ENCODE measurements around the gene NKX1-2. TPM values are rescaled to one million over a fixed set of nuclear protein-coding genes. Genes with fewer than 3 reads are reported as not detected.

NKX1-2 gene
- polyA plus RNA-seq, 1 of the 3 experiments (the other 2 are of a cell fraction), result not detected

- H3K36me3 ChIP-seq (replicated peaks in 1 of 2; ENCODE audit: control insufficient read depth in 1 of 2, insufficient read depth in 2 of 2, low read length in 1 of 2), result no peaks in the 10 kb centered on the region
- no peak overlapping the region for H3K4me2 ChIP-seq
- no peak overlapping the region for H2AFZ ChIP-seq (ENCODE audit: low read depth)
- WGBS (ENCODE audit: low lambda C conversion rate), result 85% methylated on average over 4 of the region's 4 CpGs
- CTCF ChIA-PET, result interaction anchor here (0.7 kb wide), 1 partner anchor 1113 kb away, joined by 3 read pairs; no protein-coding TSS in a partner anchor
- H3K27ac ChIP-seq (ENCODE audit: low read depth in 2 of 2, low read length in 1 of 2), result no peak overlapping the region
- H3K27me3 ChIP-seq (ENCODE audit: insufficient read depth), result peaks cover 25% of the 10 kb centered on the region; the same call in 1 of the 2 replicates
- POLR2A ChIA-PET, result no interaction called here
- H3F3A ChIP-seq (replicated peaks; ENCODE audit: insufficient read depth), result no peaks in the 10 kb centered on the region
- no peaks in the 10 kb centered on the region for H3K79me2 ChIP-seq (ENCODE audit: insufficient read depth)
- no peak for TF ChIP-seq GATA2 (CRISPR knock-in tag; IDR thresholded peaks at IDR 0.05)
- TF ChIP-seq, protein P1, sequence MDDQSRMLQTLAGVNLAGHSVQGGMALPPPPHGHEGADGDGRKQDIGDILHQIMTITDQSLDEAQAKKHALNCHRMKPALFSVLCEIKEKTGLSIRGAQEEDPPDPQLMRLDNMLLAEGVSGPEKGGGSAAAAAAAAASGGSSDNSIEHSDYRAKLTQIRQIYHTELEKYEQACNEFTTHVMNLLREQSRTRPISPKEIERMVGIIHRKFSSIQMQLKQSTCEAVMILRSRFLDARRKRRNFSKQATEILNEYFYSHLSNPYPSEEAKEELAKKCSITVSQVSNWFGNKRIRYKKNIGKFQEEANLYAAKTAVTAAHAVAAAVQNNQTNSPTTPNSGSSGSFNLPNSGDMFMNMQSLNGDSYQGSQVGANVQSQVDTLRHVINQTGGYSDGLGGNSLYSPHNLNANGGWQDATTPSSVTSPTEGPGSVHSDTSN (IDR thresholded peaks at IDR 0.05), result no peak
- no peak for TF ChIP-seq SIN3A (IDR thresholded peaks at IDR 0.05; ENCODE audit: borderline replicate concordance, low read depth, low read length)
- no peak for TF ChIP-seq RFX5 (IDR thresholded peaks at IDR 0.05; ENCODE audit: low read length)
- TF ChIP-seq SMC3 (IDR thresholded peaks at IDR 0.05; ENCODE audit: low read depth, low read length), result no peak
- no peak for TF ChIP-seq FOSL2 (IDR thresholded peaks at IDR 0.05; ENCODE audit: borderline replicate concordance, low read depth)
- TF ChIP-seq YY1 (IDR thresholded peaks at IDR 0.05; ENCODE audit: low read depth), result no peak
- no peak for TF ChIP-seq FOXM1 (IDR thresholded peaks at IDR 0.05; ENCODE audit: low read depth)
- no peak for TF ChIP-seq CHD2 (IDR thresholded peaks at IDR 0.05; ENCODE audit: low read length, partially characterized antibody)
- no peaks in the 10 kb centered on the region for H3K4me1 ChIP-seq (ENCODE audit: control insufficient read depth in 1 of 2, insufficient read depth in 2 of 2, low read depth in 1 of 2, low read length in 1 of 2)
- no peak overlapping the region for H3K4me3 ChIP-seq (ENCODE audit: low read depth in 2 of 2, low read length in 1 of 2)
- H3K9ac ChIP-seq, result no peak overlapping the region
- H3K9me2 ChIP-seq, result no peaks in the 10 kb centered on the region
- no peaks in the 10 kb centered on the region for H4K20me1 ChIP-seq (ENCODE audit: insufficient read depth)
- DNase-seq, result no peak
- no peaks in the 10 kb centered on the region for H3K9me3 ChIP-seq
These were observed 19.8 kb downstream of the NKX1-2 start for GRCh38 chr10:124430077-124430476.

GRCh38 chr10:124429576-124429975 is 20.3 kb downstream of the NKX1-2 start:
- H3K9me2 ChIP-seq, result no peaks in the 10 kb centered on the region
- no peak for TF ChIP-seq RXRA (IDR thresholded peaks at IDR 0.05; ENCODE audit: borderline replicate concordance, low read depth)
- TF ChIP-seq FOXM1 (IDR thresholded peaks at IDR 0.05; ENCODE audit: low read depth), result no peak
- no peak for TF ChIP-seq MAX (IDR thresholded peaks at IDR 0.05; ENCODE audit: low read depth)
- TF ChIP-seq NFIC (IDR thresholded peaks at IDR 0.05; ENCODE audit: borderline replicate concordance), result no peak
- TF ChIP-seq TCF12 (IDR thresholded peaks at IDR 0.05), result no peak
- no peak for TF ChIP-seq MEF2A (IDR thresholded peaks at IDR 0.05; ENCODE audit: borderline replicate concordance, low read depth)
- no peak for TF ChIP-seq ELF1 (IDR thresholded peaks at IDR 0.05)
- no peak for TF ChIP-seq FOXJ3 (CRISPR knock-in tag; IDR thresholded peaks at IDR 0.05)
- WGBS (ENCODE audit: low lambda C conversion rate), result 49% methylated on average over 5 of the region's 5 CpGs
- H3K4me3 ChIP-seq (ENCODE audit: low read depth in 2 of 2, low read length in 1 of 2), result no peak overlapping the region
- H2AFZ ChIP-seq (ENCODE audit: low read depth), result no peak overlapping the region
- no peaks in the 10 kb centered on the region for H3F3A ChIP-seq (replicated peaks; ENCODE audit: insufficient read depth)
- no peaks in the 10 kb centered on the region for H4K20me1 ChIP-seq (ENCODE audit: insufficient read depth)
- H3K36me3 ChIP-seq (replicated peaks in 1 of 2; ENCODE audit: control insufficient read depth in 1 of 2, insufficient read depth in 2 of 2, low read length in 1 of 2), result no peaks in the 10 kb centered on the region
- no peak overlapping the region for H3K9ac ChIP-seq
- no peaks in the 10 kb centered on the region for H3K4me1 ChIP-seq (ENCODE audit: control insufficient read depth in 1 of 2, insufficient read depth in 2 of 2, low read depth in 1 of 2, low read length in 1 of 2)
- no peaks in the 10 kb centered on the region for H3K79me2 ChIP-seq (ENCODE audit: insufficient read depth)
- no peak overlapping the region for H3K4me2 ChIP-seq
- CTCF ChIA-PET, result interaction anchor here (0.7 kb wide), 1 partner anchor 1113 kb away, joined by 3 read pairs; no protein-coding TSS in a partner anchor
- POLR2A ChIA-PET, result no interaction called here
- H3K9me3 ChIP-seq, result no peaks in the 10 kb centered on the region
- no peak overlapping the region for H3K27ac ChIP-seq (ENCODE audit: low read depth in 2 of 2, low read length in 1 of 2)
- DNase-seq, result no peak
- peaks cover 25% of the 10 kb centered on the region; the same call in 1 of the 2 replicates for H3K27me3 ChIP-seq (ENCODE audit: insufficient read depth)

Data from SK-N-SH (cell line).